ENCODE data around the gene MIDN.

Gene MIDN

GRCh38 chr19:1226227-1226518 is 22.2 kb upstream of the MIDN start:
- Histone ChIP-seq H3K9me3 (ENCODE audit: control insufficient read depth, insufficient read depth, low read depth, low read length) (no peaks in the 10 kb centered on the region), H3K4me1 (ENCODE audit: control insufficient read depth, insufficient read depth, low read length) (no peaks in the 10 kb centered on the region), H3K27ac (ENCODE audit: extremely low read depth, low read depth, low read length) (no peak overlapping the region), H3K36me3 (ENCODE audit: control insufficient read depth in 2 of 2, insufficient read depth in 1 of 2, low read length in 2 of 2) (peaks cover 0 to 69% of the 10 kb centered on the region in 2 experiments; a peak in 2 of 3 replicates), H3K4me3 (ENCODE audit: low read depth, low read length) (no peak overlapping the region)
- ChIA-PET CTCF (interaction anchor here (0.9 to 1.2 kb wide), 2 partner anchors 18 to 32 kb away, joined by 3 to 5 read pairs; no protein-coding TSS in a partner anchor), POLR2A (interaction anchor here (0.9 to 1.0 kb wide), 2 partner anchors 43 to 123 kb away, joined by 3 to 5 read pairs; partner anchors contain the start of gene CIRBP)
- TF ChIP-seq, protein P1, sequence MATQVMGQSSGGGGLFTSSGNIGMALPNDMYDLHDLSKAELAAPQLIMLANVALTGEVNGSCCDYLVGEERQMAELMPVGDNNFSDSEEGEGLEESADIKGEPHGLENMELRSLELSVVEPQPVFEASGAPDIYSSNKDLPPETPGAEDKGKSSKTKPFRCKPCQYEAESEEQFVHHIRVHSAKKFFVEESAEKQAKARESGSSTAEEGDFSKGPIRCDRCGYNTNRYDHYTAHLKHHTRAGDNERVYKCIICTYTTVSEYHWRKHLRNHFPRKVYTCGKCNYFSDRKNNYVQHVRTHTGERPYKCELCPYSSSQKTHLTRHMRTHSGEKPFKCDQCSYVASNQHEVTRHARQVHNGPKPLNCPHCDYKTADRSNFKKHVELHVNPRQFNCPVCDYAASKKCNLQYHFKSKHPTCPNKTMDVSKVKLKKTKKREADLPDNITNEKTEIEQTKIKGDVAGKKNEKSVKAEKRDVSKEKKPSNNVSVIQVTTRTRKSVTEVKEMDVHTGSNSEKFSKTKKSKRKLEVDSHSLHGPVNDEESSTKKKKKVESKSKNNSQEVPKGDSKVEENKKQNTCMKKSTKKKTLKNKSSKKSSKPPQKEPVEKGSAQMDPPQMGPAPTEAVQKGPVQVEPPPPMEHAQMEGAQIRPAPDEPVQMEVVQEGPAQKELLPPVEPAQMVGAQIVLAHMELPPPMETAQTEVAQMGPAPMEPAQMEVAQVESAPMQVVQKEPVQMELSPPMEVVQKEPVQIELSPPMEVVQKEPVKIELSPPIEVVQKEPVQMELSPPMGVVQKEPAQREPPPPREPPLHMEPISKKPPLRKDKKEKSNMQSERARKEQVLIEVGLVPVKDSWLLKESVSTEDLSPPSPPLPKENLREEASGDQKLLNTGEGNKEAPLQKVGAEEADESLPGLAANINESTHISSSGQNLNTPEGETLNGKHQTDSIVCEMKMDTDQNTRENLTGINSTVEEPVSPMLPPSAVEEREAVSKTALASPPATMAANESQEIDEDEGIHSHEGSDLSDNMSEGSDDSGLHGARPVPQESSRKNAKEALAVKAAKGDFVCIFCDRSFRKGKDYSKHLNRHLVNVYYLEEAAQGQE (tag by site-specific recombination; IDR thresholded peaks at IDR 0.05) = peak; percentile 37; the same call in 1 of the 2 replicates
- TF ChIP-seq GLIS1 (tag by site-specific recombination; IDR thresholded peaks at IDR 0.05) (peak; percentile 71), ZNF169 (tag by site-specific recombination; IDR thresholded peaks at IDR 0.05) (no peak), ZNF596 (tag by site-specific recombination; IDR thresholded peaks at IDR 0.05) (no peak), SCRT2 (tag by site-specific recombination; IDR thresholded peaks at IDR 0.05) (0 out of 2 replicates have a peak, but pooled peaks have one; percentile 15)
- TF ChIP-seq, protein P2, sequence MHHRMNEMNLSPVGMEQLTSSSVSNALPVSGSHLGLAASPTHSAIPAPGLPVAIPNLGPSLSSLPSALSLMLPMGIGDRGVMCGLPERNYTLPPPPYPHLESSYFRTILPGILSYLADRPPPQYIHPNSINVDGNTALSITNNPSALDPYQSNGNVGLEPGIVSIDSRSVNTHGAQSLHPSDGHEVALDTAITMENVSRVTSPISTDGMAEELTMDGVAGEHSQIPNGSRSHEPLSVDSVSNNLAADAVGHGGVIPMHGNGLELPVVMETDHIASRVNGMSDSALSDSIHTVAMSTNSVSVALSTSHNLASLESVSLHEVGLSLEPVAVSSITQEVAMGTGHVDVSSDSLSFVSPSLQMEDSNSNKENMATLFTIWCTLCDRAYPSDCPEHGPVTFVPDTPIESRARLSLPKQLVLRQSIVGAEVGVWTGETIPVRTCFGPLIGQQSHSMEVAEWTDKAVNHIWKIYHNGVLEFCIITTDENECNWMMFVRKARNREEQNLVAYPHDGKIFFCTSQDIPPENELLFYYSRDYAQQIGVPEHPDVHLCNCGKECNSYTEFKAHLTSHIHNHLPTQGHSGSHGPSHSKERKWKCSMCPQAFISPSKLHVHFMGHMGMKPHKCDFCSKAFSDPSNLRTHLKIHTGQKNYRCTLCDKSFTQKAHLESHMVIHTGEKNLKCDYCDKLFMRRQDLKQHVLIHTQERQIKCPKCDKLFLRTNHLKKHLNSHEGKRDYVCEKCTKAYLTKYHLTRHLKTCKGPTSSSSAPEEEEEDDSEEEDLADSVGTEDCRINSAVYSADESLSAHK (tag by site-specific recombination; IDR thresholded peaks at IDR 0.05) = no peak

DNA sequence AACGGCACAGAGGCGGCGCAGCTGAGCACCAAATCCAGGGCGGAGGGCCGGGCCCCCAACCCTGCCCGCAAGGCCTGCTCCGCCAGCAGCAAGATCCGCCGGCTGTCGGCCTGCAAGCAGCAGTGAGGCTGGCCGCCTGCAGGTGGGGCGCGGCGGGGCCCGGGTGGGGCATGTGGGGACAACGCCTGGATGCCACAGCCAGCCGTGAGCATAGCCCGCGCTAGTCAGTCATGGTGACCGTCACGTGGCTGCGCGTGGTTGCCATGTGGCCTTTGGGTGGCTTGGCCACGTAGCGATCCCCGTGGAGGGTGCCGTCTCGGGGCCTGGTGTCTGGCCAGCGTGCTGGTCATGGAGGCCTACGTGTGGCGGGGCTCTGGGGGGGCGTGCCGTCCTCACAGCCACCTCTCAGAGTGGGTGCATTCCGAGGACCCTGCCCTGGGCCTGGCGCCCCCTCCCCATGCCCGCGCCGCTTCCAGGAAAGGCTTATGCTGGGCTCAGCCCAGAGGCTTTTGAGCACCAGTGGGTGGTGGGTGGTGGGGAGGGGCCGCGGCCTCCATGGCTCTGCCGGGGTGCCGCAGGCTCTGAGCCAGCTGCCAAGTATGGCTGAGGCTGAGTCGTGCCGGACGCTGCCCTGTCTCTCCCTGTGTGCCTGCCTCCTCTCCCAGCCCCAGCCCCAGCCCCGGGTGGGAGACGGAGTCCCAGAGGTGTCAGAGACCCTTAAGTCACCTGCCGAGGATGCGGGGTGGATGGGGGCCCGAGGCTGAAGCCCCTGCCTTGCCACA is 21.7 kb upstream of the MIDN start:
- H3K27ac ChIP-seq (ENCODE audit: extremely low read depth, low read depth, low read length) = no peak overlapping the region
- H3K4me3 ChIP-seq (ENCODE audit: low read depth, low read length) = no peak overlapping the region
- CTCF ChIA-PET = no interaction called here
- H3K4me1 ChIP-seq (ENCODE audit: control insufficient read depth, insufficient read depth, low read length) = no peaks in the 10 kb centered on the region
- POLR2A ChIA-PET = interaction anchor here (0.9 kb wide), 1 partner anchor 124 kb away, joined by 3 read pairs; no protein-coding TSS in a partner anchor
- no peaks in the 10 kb centered on the region for H3K9me3 ChIP-seq (ENCODE audit: control insufficient read depth, insufficient read depth, low read depth, low read length)
- peaks cover 0 to 66% of the 10 kb centered on the region in 2 experiments; a peak in 2 of 3 replicates for H3K36me3 ChIP-seq (ENCODE audit: control insufficient read depth in 2 of 2, insufficient read depth in 1 of 2, low read length in 2 of 2)
- TF ChIP-seq ZNF692 (tag by site-specific recombination; IDR thresholded peaks at IDR 0.05) (no peak), KLF8 (tag by site-specific recombination; IDR thresholded peaks at IDR 0.05) (peak; percentile 86), ZNF48 (tag by site-specific recombination; IDR thresholded peaks at IDR 0.05) (no peak), ZNF654 (tag by site-specific recombination; IDR thresholded peaks at IDR 0.05; ENCODE audit: low read depth) (no peak), ZBTB17 (tag by site-specific recombination; IDR thresholded peaks at IDR 0.05) (no peak), ZNF580 (tag by site-specific recombination; IDR thresholded peaks at IDR 0.05) (no peak), SP3 (tag by site-specific recombination; IDR thresholded peaks at IDR 0.05) (no peak), ZNF391 (tag by site-specific recombination; IDR thresholded peaks at IDR 0.05; ENCODE audit: borderline replicate concordance, low read depth) (no peak), ZNF202 (tag by site-specific recombination; IDR thresholded peaks at IDR 0.05; ENCODE audit: borderline replicate concordance) (no peak), MZF1 (tag by site-specific recombination; IDR thresholded peaks at IDR 0.05; ENCODE audit: borderline replicate concordance) (no peak), ZNF423 (tag by site-specific recombination; IDR thresholded peaks at IDR 0.05) (no peak)
- TF ChIP-seq, protein P3, sequence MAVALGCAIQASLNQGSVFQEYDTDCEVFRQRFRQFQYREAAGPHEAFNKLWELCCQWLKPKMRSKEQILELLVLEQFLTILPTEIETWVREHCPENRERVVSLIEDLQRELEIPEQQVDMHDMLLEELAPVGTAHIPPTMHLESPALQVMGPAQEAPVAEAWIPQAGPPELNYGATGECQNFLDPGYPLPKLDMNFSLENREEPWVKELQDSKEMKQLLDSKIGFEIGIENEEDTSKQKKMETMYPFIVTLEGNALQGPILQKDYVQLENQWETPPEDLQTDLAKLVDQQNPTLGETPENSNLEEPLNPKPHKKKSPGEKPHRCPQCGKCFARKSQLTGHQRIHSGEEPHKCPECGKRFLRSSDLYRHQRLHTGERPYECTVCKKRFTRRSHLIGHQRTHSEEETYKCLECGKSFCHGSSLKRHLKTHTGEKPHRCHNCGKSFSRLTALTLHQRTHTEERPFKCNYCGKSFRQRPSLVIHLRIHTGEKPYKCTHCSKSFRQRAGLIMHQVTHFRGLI (tag by site-specific recombination; IDR thresholded peaks at IDR 0.05) = peak; percentile 53
- TF ChIP-seq, protein P4, sequence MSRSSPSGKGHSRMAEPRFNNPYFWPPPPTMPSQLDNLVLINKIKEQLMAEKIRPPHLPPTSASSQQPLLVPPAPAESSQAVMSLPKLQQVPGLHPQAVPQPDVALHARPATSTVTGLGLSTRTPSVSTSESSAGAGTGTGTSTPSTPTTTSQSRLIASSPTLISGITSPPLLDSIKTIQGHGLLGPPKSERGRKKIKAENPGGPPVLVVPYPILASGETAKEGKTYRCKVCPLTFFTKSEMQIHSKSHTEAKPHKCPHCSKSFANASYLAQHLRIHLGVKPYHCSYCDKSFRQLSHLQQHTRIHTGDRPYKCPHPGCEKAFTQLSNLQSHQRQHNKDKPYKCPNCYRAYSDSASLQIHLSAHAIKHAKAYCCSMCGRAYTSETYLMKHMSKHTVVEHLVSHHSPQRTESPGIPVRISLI (tag by site-specific recombination; IDR thresholded peaks at IDR 0.05) = no peak
- TF ChIP-seq, protein P5, sequence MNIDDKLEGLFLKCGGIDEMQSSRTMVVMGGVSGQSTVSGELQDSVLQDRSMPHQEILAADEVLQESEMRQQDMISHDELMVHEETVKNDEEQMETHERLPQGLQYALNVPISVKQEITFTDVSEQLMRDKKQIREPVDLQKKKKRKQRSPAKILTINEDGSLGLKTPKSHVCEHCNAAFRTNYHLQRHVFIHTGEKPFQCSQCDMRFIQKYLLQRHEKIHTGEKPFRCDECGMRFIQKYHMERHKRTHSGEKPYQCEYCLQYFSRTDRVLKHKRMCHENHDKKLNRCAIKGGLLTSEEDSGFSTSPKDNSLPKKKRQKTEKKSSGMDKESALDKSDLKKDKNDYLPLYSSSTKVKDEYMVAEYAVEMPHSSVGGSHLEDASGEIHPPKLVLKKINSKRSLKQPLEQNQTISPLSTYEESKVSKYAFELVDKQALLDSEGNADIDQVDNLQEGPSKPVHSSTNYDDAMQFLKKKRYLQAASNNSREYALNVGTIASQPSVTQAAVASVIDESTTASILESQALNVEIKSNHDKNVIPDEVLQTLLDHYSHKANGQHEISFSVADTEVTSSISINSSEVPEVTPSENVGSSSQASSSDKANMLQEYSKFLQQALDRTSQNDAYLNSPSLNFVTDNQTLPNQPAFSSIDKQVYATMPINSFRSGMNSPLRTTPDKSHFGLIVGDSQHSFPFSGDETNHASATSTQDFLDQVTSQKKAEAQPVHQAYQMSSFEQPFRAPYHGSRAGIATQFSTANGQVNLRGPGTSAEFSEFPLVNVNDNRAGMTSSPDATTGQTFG (tag by site-specific recombination; IDR thresholded peaks at IDR 0.05; ENCODE audit: borderline replicate concordance) = no peak
